DMS 273 (cell line): ENCODE measurements around the gene ACTL7A.

Source experiments
- DNase-seq: peaks from one replicate; lab custom pipeline; 2025; ENCODE audit not compliant: unreplicated experiment; lab: John Stamatoyannopoulos, UW

The ACTL7A gene

GRCh38 chr9:108910914-108911313 lies 48.8 kb downstream of the ACTL7A start:
- no peak for DNase-seq

GRCh38 chr9:108911820-108912219 lies 49.8 kb downstream of the ACTL7A start:
- no peak for DNase-seq
